NCI-H146 treated with DMSO at 0.1 percent for 48 hours (cell line): ENCODE data around the gene EVPL.
"Not testable (repeated sequence)": the region's sequence is repeated elsewhere in the genome, so short reads cannot be mapped to it uniquely, and the experiment has no call there.

Experiments
- DNase-seq: peaks from one replicate; lab custom pipeline; 2025; ENCODE audit not compliant: unreplicated experiment; lab: John Stamatoyannopoulos, UW

The EVPL gene

GRCh38 chr17:76000016-76000754 lies 26.9 kb downstream of the EVPL start:
- DNase-seq = no peak

- peak; percentile 73 for DNase-seq
Measured at GRCh38 chr17:75998327-75998795, 28.7 kb downstream of the EVPL start.

- DNase-seq = no peak
Measured at GRCh38 chr17:75996665-75997590, 30.2 kb downstream of the EVPL start.

- no peak for DNase-seq
Measured at GRCh38 chr17:75995385-75995925, 31.7 kb downstream of the EVPL start.

- DNase-seq = no peak
Measured at GRCh38 chr17:75994802-75995370, 32.2 kb downstream of the EVPL start.

GRCh38 chr17:75991396-75991795 lies 35.7 kb downstream of the EVPL start:
- DNase-seq = no peak

- DNase-seq = no peak
Measured at GRCh38 chr17:75987041-75987440, 40.1 kb downstream of the EVPL start.

- no peak for DNase-seq
Measured at GRCh38 chr17:75985986-75986385, 41.1 kb downstream of the EVPL start.

- DNase-seq = no peak
Measured at GRCh38 chr17:75983501-75984181, 43.5 kb downstream of the EVPL start.

- DNase-seq = no peak
Measured at GRCh38 chr17:75981019-75981615, 46.0 kb downstream of the EVPL start.

GRCh38 chr17:75980188-75981018 lies 46.7 kb downstream of the EVPL start:
- DNase-seq = no peak

- DNase-seq = no peak
Measured at GRCh38 chr17:75979705-75980187, 47.4 kb downstream of the EVPL start.

- DNase-seq = peak; percentile 93
Measured at GRCh38 chr17:75978938-75979704, 48.0 kb downstream of the EVPL start, which contains the start of the genes ACOX1 and TEN1. Gene ACOX1 (minus strand): TSS chr17:75979166. CDS start chr17:75979073, 93 bp downstream. Gene TEN1 (plus strand): TSS chr17:75979240. CDS start chr17:75986193, 6,953 bp downstream.

- DNase-seq = no peak
Measured at GRCh38 chr17:75976175-75976848, 50.8 kb downstream of the EVPL start.

GRCh38 chr17:75975757-75976174 lies 51.3 kb downstream of the EVPL start:
- no peak for DNase-seq

- not testable (repeated sequence) for DNase-seq
Measured at GRCh38 chr17:75975187-75975586, 51.9 kb downstream of the EVPL start.

- DNase-seq = no peak
Measured at GRCh38 chr17:75970626-75971025, 56.5 kb downstream of the EVPL start.
